ENCODE measurements around the gene ARPC5L. TPM values are rescaled to one million over a fixed set of nuclear protein-coding genes. Genes with fewer than 3 reads are reported as not detected.

The ARPC5L gene
- total and polyA plus RNA-seq, 9 of the 15 experiments (the other 6 are each of a cell fraction or from before 2014, with no cell fraction given): 25.4 to 113 (median 63.8) TPM

DNA sequence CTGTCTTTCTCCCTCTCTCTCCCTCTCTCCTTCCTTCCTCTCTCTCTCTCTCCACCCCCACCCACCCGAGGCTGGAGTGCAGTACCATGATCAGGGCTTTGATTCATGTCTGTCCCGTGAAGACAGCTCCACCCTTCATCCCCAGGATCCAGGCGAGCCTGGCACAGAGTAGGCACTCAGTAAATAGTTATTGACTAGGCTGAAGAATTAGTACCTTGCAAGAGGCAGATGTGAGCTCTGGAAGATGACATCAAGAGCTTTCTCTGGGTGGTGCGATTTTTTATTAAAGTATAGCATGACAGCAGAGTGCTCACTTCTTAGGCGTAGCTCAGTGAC lies 32.6 kb upstream of the ARPC5L start:
- no peak overlapping the region for H3K27ac ChIP-seq (ENCODE audit: extremely low read depth, low read depth, low read length)
- in situ Hi-C loops (cut with MboI): no loop called here
- TF ChIP-seq RNF2 (IDR thresholded peaks at IDR 0.05): no peak
- TF ChIP-seq KDM1A (IDR thresholded peaks at IDR 0.05): 0 out of 4 replicates have a peak, but pooled peaks of 1 of the 2 experiments have one; percentile 16
- H2AFZ ChIP-seq (ENCODE audit: low read depth, low read length): no peak overlapping the region
- 14% methylated on average over 4 of the region's 5 CpGs for WGBS (ENCODE audit: insufficient coverage, low coverage, missing lambda C conversion rate)
- no peaks in the 10 kb centered on the region for H3K9me3 ChIP-seq (replicated peaks; ENCODE audit: control insufficient read depth, insufficient read depth, low read depth, low read length)
- ChIA-PET CTCF (ENCODE audit: low intra/inter-chr PET ratio) (no interaction called here), POLR2A (interaction anchor here (0.6 to 1.0 kb wide), 3 partner anchors 10 to 263 kb away, joined by 4 to 7 read pairs (median 4); no protein-coding TSS in a partner anchor)
- H3K27me3 ChIP-seq (ENCODE audit: control insufficient read depth in 2 of 2, insufficient read depth in 2 of 2, low read length in 2 of 2): no peaks in the 10 kb centered on the region
- intact Hi-C loops (cut with micrococcal nuclease): no loop called here
- ATAC-seq (no peak), DNase-seq (ENCODE audit: extremely low read depth in 1 of 4, low spot score in 3 of 4) (no peak), FAIRE-seq (no peak)
- no peak overlapping the region for H3K9ac ChIP-seq (ENCODE audit: insufficient read depth in 1 of 2, low read depth in 2 of 2, low read length in 2 of 2)
- no peak overlapping the region for H3K4me3 ChIP-seq
- no peaks in the 10 kb centered on the region for H4K20me1 ChIP-seq (replicated peaks; ENCODE audit: control insufficient read depth, insufficient read depth, low read length)
- H3K9me1 ChIP-seq (ENCODE audit: control insufficient read depth, insufficient read depth, low read length): no peaks in the 10 kb centered on the region
- no TSS peak for BruUV-seq (replicated peaks)
- peaks cover 8 to 11% of the 10 kb centered on the region in 2 experiments; a peak in 4 of 5 replicates for H3K4me1 ChIP-seq (replicated peaks in 1 of 2; ENCODE audit: control insufficient read depth in 2 of 2, insufficient read depth in 2 of 2, low read length in 2 of 2)
- H3K4me2 ChIP-seq (ENCODE audit: insufficient read depth, low read length): no peak overlapping the region
- no peaks in the 10 kb centered on the region for H3K36me3 ChIP-seq (ENCODE audit: control insufficient read depth, insufficient read depth, low read length)
- H3K79me2 ChIP-seq (ENCODE audit: control insufficient read depth, insufficient read depth, low read length): no peaks in the 10 kb centered on the region

DNA sequence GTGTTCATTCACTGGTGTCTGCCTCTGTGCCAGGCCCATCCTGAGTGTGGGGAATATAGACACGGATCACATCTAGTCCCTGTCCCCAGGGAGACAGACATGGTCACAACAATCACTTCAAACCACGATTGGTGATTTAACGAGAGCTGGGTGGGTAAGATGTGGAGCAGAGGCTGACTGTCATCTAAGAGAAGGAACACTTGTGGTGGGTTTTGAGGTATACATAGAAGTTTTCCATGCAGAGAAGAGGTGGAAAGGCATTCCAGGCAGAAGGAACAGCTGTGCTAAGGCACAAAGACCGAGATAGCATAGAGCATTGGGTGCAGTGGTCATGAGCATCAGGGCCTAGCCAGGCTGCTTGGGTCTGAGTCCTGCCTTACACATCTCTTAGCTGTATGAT lies 31.3 kb upstream of the ARPC5L start:
- Histone ChIP-seq H3K27me3 (ENCODE audit: control insufficient read depth in 2 of 2, insufficient read depth in 2 of 2, low read length in 2 of 2) (no peaks in the 10 kb centered on the region), H3K4me2 (ENCODE audit: insufficient read depth, low read length) (no peak overlapping the region), H3K9ac (ENCODE audit: insufficient read depth in 1 of 2, low read depth in 2 of 2, low read length in 2 of 2) (no peak overlapping the region), H3K27ac (ENCODE audit: extremely low read depth, low read depth, low read length) (no peak overlapping the region), H4K20me1 (replicated peaks; ENCODE audit: control insufficient read depth, insufficient read depth, low read length) (no peaks in the 10 kb centered on the region), H3K4me1 (replicated peaks in 1 of 2; ENCODE audit: control insufficient read depth in 2 of 2, insufficient read depth in 2 of 2, low read length in 2 of 2) (peaks cover 8 to 23% of the 10 kb centered on the region in 2 experiments; a peak in 4 of 5 replicates), H3K9me3 (replicated peaks; ENCODE audit: control insufficient read depth, insufficient read depth, low read depth, low read length) (no peaks in the 10 kb centered on the region), H3K9me1 (ENCODE audit: control insufficient read depth, insufficient read depth, low read length) (no peaks in the 10 kb centered on the region), H3K79me2 (ENCODE audit: control insufficient read depth, insufficient read depth, low read length) (no peaks in the 10 kb centered on the region), H2AFZ (ENCODE audit: low read depth, low read length) (no peak overlapping the region), H3K36me3 (ENCODE audit: control insufficient read depth, insufficient read depth, low read length) (no peaks in the 10 kb centered on the region), H3K4me3 (no peak overlapping the region)
- in situ Hi-C loops (cut with MboI): no loop called here
- WGBS (ENCODE audit: insufficient coverage, low coverage, missing lambda C conversion rate): 44% methylated on average over 4 of the region's 4 CpGs
- ATAC-seq: no peak
- POLR2A ChIA-PET: interaction anchor here (0.7 kb wide), 1 partner anchor 12 kb away, joined by 3 read pairs; no protein-coding TSS in a partner anchor
- DNase-seq (ENCODE audit: extremely low read depth in 1 of 4, low spot score in 3 of 4): no peak
- CTCF ChIA-PET (ENCODE audit: low intra/inter-chr PET ratio): no interaction called here
- FAIRE-seq: no peak
- BruUV-seq (replicated peaks): no TSS peak
- intact Hi-C loops (cut with micrococcal nuclease): no loop called here
- TF ChIP-seq ZNF24 (IDR thresholded peaks at IDR 0.05) (peak; percentile 25; the same call in 1 of the 2 replicates), POLR2G (IDR thresholded peaks at IDR 0.05; ENCODE audit: low read depth, low read length) (no peak)
